ENCODE results near the gene TCF3. TPM values are rescaled to one million over a fixed set of nuclear protein-coding genes. Genes with fewer than 3 reads are reported as not detected.
"Not testable (repeated sequence)": the region's sequence is repeated elsewhere in the genome, so short reads cannot be mapped to it uniquely, and the experiment has no call there.

The TCF3 gene
- total RNA-seq, 2 donors from 2014 or later, result 24.1 to 25.8 TPM

GRCh38 chr19:1655131-1655981 is 2.9 kb upstream of the TCF3 start:
- intact Hi-C loops (cut with DNase I), result no loop called here
- DNase-seq, result no peak
- ATAC-seq, result no peak

GRCh38 chr19:1654178-1654792 is 1.9 kb upstream of the TCF3 start:
- no peak for ATAC-seq
- no peak for DNase-seq
- intact Hi-C loops (cut with DNase I), result no loop called here

GRCh38 chr19:1653300-1653628 is 849 bp upstream of the TCF3 start:
- no peak for DNase-seq
- intact Hi-C loops (cut with DNase I), result no loop called here
- ATAC-seq, result peak in 1 of 2 donors; percentile 5

- DNase-seq (peak; percentile 60), ATAC-seq (peak in 1 of 2 donors; percentile 2)
- intact Hi-C loops (cut with DNase I), result loop anchor here in 1 of 2 donors (2.0 kb wide), 1 partner anchor 45 kb away; no protein-coding TSS in a partner anchor
Observed at GRCh38 chr19:1651568-1652291, 685 bp downstream of the TCF3 start.

GRCh38 chr19:1650650-1651567 is 1.5 kb downstream of the TCF3 start:
- DNase-seq, result no peak
- intact Hi-C loops (cut with DNase I), result loop anchor here in 1 of 2 donors (2.0 kb wide), 1 partner anchor 44 kb away; no protein-coding TSS in a partner anchor

GRCh38 chr19:1649706-1650649 is 2.4 kb downstream of the TCF3 start:
- intact Hi-C loops (cut with DNase I), result loop anchor here in 1 of 2 donors (2.0 kb wide), 1 partner anchor 43 kb away; no protein-coding TSS in a partner anchor
- DNase-seq (no peak), ATAC-seq (no peak)

More at GRCh38 chr19:1650650-1651567, 1.5 kb downstream of the TCF3 start:
- ATAC-seq, result no peak

GRCh38 chr19:1648920-1649541 is 3.4 kb downstream of the TCF3 start:
- DNase-seq, result no peak
- intact Hi-C loops (cut with DNase I), result no loop called here
- no peak for ATAC-seq

- intact Hi-C loops (cut with DNase I), result no loop called here
- ATAC-seq (no peak), DNase-seq (no peak)
Observed at GRCh38 chr19:1648459-1648849, 4.0 kb downstream of the TCF3 start.

- ATAC-seq (no peak), DNase-seq (no peak)
- intact Hi-C loops (cut with DNase I), result no loop called here
Observed at GRCh38 chr19:1647501-1648458, 4.6 kb downstream of the TCF3 start.

- DNase-seq (no peak), ATAC-seq (no peak)
- intact Hi-C loops (cut with DNase I), result no loop called here
Observed at GRCh38 chr19:1646659-1647453, 5.6 kb downstream of the TCF3 start.

GRCh38 chr19:1646149-1646548 is 6.3 kb downstream of the TCF3 start:
- DNase-seq (no peak), ATAC-seq (no peak)
- intact Hi-C loops (cut with DNase I), result no loop called here

- intact Hi-C loops (cut with DNase I), result no loop called here
- no peak for ATAC-seq
Observed at GRCh38 chr19:1645299-1645698, 7.1 kb downstream of the TCF3 start.

GRCh38 chr19:1644070-1644469 is 8.3 kb downstream of the TCF3 start:
- DNase-seq (no peak), ATAC-seq (no peak)
- intact Hi-C loops (cut with DNase I), result no loop called here

More at GRCh38 chr19:1645299-1645698, 7.1 kb downstream of the TCF3 start:
- no peak for DNase-seq

- intact Hi-C loops (cut with DNase I); ATAC-seq; DNase-seq: not testable (repeated sequence)
Observed at GRCh38 chr19:1640893-1641448, 11.4 kb downstream of the TCF3 start.

Data from left cardiac atrium (tissue), 4 donors.